Astrocyte of the spinal cord (primary cell): ENCODE data around the gene PLEKHA7.

Experiments
- DNase-seq: peaks from one replicate; pipeline ENCODE4 v3.0.0; 2011; ENCODE audit warnings: low read depth, low spot score
- H3K4me3 ChIP-seq: 2 replicates; pipeline ENCODE4 v1.5.1; 2011; ENCODE audit warnings: low read depth, mild to moderate bottlenecking, low read length, moderate library complexity
- CTCF ChIP-seq: IDR thresholded peaks from 2 replicates; pipeline ENCODE4 v1.5.1; 2012; ENCODE audit warnings: low read depth, mild to moderate bottlenecking, low read length, inconsistent platforms
- in situ Hi-C: cut with HindIII; loops from 2 replicates; pipeline ENCODE4 v1.10.0; 2017; ENCODE audit warnings: low sequenced_read_pairs

Gene PLEKHA7

GRCh38 chr11:16946477-16947282 lies 67.5 kb downstream of the PLEKHA7 start:
- no peak for DNase-seq
- no peak overlapping the region for H3K4me3 ChIP-seq
- TF ChIP-seq CTCF: no peak
- in situ Hi-C loops: no loop called here

DNA sequence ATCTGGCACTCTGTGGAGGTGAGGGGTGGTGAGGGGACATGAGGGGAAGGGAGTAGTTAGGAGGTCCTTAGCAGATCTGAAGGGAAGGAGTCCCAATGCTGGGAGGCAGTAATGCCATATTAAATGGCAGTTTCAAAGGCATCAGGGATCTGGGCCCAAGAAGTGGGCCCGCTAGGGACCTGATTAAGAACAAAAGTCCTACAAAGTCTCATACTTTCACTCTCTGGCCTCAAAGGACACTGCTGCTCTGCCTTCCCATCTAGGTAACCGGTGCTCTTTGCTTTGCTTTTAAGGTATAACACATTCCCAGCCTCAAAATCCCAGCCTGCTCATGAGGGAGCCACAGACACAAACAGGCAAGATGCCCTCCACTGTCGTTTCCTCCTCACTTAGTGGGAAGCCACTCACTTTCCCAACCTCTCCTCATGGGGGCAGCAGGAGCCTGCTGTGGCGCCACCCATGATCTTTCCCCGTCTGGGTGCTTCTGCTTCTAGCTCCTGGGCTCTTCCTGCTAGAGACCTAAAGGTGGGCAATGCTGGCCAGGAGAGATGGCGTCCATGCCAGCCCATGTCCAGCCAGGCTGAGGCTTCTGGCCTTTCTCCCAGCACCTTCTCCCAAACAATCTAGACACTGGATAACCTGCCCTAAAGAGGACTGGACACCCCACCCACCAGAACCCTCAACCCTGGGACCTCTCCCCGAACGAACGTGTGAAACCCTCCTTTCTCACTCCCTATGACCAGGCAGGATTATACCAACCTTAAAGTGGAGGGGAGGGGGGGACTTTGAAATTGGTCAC lies 68.3 kb downstream of the PLEKHA7 start:
- no peak overlapping the region for H3K4me3 ChIP-seq
- in situ Hi-C loops: no loop called here
- DNase-seq: peak; percentile 71
- peak; percentile 83 for TF ChIP-seq CTCF

GRCh38 chr11:16942911-16943310 lies 71.3 kb downstream of the PLEKHA7 start:
- no peak for DNase-seq
- in situ Hi-C loops: no loop called here
- TF ChIP-seq CTCF: no peak
- no peak overlapping the region for H3K4me3 ChIP-seq

- DNase-seq: no peak
- no peak overlapping the region for H3K4me3 ChIP-seq
- in situ Hi-C loops: no loop called here
- no peak for TF ChIP-seq CTCF
Observed at GRCh38 chr11:16942342-16942741, 71.9 kb downstream of the PLEKHA7 start.

DNA sequence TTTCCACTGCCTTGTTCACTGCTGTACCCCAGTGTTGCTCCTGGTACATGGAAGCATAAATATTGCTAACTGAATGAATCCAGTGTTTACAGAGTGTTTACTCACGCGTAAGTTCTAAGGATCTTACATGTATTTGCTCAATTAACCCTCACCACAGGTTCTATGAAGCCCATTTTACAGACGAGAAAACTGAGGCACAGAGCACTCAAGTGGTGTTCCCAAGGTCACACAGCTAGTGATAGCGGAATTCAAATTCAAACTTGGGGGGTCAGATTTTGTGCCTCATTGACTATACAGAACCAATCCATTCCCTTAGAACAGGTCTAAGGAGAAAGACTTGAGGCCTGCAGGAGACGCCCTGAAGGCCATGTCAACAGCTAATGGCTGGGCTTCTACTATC lies 72.3 kb downstream of the PLEKHA7 start:
- TF ChIP-seq CTCF: no peak
- DNase-seq: no peak
- in situ Hi-C loops: no loop called here
- H3K4me3 ChIP-seq: no peak overlapping the region

GRCh38 chr11:16938061-16938460 lies 76.2 kb downstream of the PLEKHA7 start:
- no peak overlapping the region for H3K4me3 ChIP-seq
- TF ChIP-seq CTCF: no peak
- in situ Hi-C loops: no loop called here
- no peak for DNase-seq
